ENCODE measurements around the gene GPRASP2. TPM values are rescaled to one million over a fixed set of nuclear protein-coding genes. Genes with fewer than 3 reads are reported as not detected.

GPRASP2 gene
- total RNA-seq, 2 experiments from 2014 or later, result 1.2 to 1.7 TPM

DNA sequence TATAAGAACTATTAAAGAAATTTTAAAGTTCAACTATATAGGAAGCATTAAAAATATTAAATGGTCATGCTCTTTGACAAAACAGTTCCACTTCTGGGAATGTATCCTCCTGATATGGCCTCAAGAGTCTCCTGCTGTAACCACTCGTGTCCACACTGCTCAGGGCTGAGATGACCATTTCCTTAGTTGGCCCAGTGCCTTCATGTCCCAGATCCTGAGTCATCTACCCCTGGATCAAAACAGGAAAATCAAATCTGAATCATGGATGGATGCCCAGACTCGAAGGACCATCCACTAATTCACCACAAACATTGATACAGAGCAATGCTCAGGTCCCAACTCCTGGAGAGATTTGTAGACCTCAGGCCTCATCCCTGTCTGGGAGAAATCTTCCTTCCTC, 53.0 kb downstream of the GPRASP2 start:
- POLR2A ChIA-PET, result no interaction called here
- H3K27ac Mint-ChIP-seq, result no peak overlapping the region
- intact Hi-C loops (cut with micrococcal nuclease), result no loop called here

DNA sequence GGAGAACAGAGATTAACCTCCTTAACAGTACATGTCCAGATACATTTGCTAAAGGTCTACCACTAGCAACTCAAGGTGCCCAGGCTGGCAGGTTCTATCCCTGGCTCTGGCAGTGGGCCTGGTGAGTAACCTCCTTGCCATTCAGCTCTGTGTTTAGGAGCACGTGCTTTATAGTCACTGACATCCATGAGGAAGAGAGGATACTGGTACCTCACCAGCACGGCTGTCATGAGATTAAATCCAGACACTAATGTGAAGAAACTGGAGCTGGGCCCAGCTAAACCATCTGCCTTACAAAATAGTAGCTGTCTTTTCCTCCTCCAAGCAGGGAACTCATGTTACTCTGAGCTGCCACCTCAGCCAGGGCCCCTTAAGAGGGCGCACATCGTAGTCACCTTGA, 53.6 kb downstream of the GPRASP2 start:
- CTCF ChIA-PET, result no interaction called here
- Mint-ChIP-seq H3K36me3 (peaks cover 1% of the 10 kb centered on the region), H3K9me3 (no peaks in the 10 kb centered on the region), H3K4me3 (no peak overlapping the region), H3K27ac (no peak overlapping the region), H3K4me1 (ENCODE audit: low read depth) (peaks cover 9% of the 10 kb centered on the region), H3K27me3 (no peaks in the 10 kb centered on the region)
- DNase-seq, result no peak
- POLR2A ChIA-PET, result no interaction called here
- intact Hi-C loops (cut with micrococcal nuclease), result no loop called here

More for the DNA sequence above, 53.0 kb downstream of the GPRASP2 start:
- H3K9me3 Mint-ChIP-seq, result no peaks in the 10 kb centered on the region
- peaks cover 8% of the 10 kb centered on the region for H3K4me1 Mint-ChIP-seq (ENCODE audit: low read depth)
- no peak for DNase-seq
- no peaks in the 10 kb centered on the region for H3K27me3 Mint-ChIP-seq
- H3K4me3 Mint-ChIP-seq, result no peak overlapping the region
- H3K36me3 Mint-ChIP-seq, result peaks cover 1% of the 10 kb centered on the region
- CTCF ChIA-PET, result no interaction called here

- peaks cover 9% of the 10 kb centered on the region for H3K4me1 Mint-ChIP-seq (ENCODE audit: low read depth)
- DNase-seq, result no peak
- ChIA-PET CTCF (no interaction called here), POLR2A (no interaction called here)
- H3K36me3 Mint-ChIP-seq, result peaks cover 3% of the 10 kb centered on the region
- intact Hi-C loops (cut with micrococcal nuclease), result no loop called here
- no peak overlapping the region for H3K4me3 Mint-ChIP-seq
- no peaks in the 10 kb centered on the region for H3K9me3 Mint-ChIP-seq
- no peaks in the 10 kb centered on the region for H3K27me3 Mint-ChIP-seq
- no peak overlapping the region for H3K27ac Mint-ChIP-seq
Measured at GRCh38 chrX:102767287-102767686, 55.0 kb downstream of the GPRASP2 start.

Other genes starting within 250 kb of the GPRASP2 start
- gene TCP11X2, start 240.6 kb upstream of the GPRASP2 start, total RNA-seq, result not detected
- under 1 TPM; 0.45 to 0.70 TPM for gene TMSB15A, start 195.7 kb upstream of the GPRASP2 start, total RNA-seq
- 10 to 100 TPM in 1 of 2 experiments, 1 to 10 TPM in 1; 7.5 to 10.0 TPM for gene ARMCX5, start 112.9 kb upstream of the GPRASP2 start, total RNA-seq
- gene GPRASP1, start 61.0 kb upstream of the GPRASP2 start, total RNA-seq, result 1 to 10 TPM; 4.0 to 4.1 TPM
- gene GPRASP3, start 8.3 kb downstream of the GPRASP2 start, total RNA-seq, result 1 to 10 TPM; 1.1 to 1.3 TPM
- not detected for gene RAB40AL, start 224.8 kb downstream of the GPRASP2 start, total RNA-seq

All from activated CD4-positive, alpha-beta memory T cell treated with anti-CD3 and anti-CD28 coated beads for 36 hours (primary cell).